UCSD-AML1 (cell line): ENCODE measurements around the gene C2CD2L.
"Not testable (repeated sequence)": the region's sequence is repeated elsewhere in the genome, so short reads cannot be mapped to it uniquely, and the experiment has no call there.

Source experiments
- DNase-seq: peaks from one replicate; lab custom pipeline; 2025; ENCODE audit not compliant: unreplicated experiment; lab: John Stamatoyannopoulos, UW

Gene C2CD2L

DNA sequence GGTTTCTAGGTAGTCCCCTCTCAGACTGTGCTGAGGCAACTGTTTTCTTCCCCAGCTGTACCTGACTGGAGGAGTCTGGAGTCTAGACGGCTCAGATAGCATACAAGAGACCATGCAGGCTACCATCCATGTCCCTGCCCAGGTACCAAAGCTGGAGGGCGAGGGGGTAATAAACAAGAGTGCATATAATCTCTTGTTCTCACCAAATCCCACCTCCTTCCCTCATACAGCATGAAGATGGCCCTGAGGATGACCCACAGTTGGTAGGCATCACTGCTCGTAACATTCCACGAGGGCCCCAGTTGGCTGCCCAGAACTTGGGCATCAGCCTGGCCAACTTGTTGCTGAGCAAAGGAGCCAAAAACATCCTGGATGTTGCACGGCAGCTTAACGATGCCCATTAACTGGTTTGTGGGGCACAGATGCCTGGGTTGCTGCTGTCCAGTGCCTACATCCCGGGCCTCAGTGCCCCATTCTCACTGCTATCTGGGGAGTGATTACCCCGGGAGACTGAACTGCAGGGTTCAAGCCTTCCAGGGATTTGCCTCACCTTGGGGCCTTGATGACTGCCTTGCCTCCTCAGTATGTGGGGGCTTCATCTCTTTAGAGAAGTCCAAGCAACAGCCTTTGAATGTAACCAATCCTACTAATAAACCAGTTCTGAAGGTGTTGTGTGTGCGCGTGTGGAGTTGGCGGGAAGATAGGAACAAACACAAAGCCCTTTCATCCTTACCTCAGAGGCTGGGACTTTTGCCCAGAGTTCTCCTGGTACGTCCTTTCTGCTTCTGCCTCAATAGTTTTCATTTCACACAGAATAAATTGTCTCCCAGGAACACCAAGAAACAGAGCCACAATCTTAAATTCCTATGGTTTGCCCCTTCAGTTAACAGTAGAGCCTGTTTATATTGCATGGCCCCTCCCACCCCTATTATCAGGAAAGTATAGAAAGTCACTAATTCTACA is 14.0 kb upstream of the C2CD2L start:
- no peak for DNase-seq

DNA sequence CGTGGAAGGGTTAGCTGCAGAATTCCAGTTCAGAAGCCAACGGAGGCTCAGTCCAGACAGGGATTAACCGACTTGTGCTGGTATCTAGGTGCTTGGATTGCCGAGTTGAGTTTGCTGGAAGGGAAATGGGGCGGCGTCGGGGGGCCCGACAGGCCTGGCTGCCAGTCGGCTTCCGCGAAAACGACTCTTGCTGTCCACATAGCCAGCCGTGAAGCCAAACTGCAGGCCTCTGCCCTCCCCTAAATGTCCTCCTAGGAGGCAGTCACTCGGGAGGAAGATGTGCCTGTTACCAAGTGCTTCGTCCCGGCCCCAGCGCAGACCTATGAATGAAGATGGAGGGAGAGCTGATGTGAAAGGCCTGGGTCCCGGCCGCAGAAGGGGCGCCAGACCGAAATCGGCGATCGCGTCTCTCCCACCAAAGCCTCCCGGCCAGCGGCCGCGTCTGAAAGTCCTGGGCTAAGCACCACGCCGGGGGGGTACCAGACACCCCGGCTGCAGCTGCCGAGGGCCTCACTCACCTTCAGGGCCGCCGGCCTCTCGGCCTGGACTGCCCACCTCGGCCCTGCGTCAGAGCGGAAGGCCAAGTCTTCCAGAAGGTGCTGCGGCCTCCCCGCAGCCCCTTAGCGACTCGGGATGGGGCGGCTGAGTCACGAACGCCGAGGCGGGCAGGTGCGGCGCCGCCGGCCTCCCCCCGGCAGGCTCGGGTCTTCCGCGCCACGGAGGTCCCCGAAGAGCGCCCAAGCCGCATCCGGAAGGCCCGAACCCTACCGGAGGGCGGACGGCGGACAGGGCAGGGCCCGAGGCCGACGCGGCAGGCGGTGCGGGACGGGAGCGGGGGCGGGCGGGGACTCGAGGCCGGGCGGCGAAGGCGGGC is 13.0 kb upstream of the C2CD2L start:
- DNase-seq: peak; percentile 60

DNA sequence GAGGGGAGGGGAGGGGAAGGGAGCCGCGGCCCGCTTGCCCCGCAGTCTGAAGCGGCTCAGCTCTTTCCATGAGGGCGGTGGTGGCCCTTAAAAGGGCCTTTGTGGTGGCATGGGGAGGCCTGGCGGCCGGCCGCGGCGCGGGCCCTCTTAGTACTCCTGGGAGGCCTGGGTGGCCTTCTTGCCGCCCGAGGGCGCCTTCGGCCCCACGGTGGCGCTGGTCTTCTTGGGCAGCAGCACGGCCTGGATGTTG is 12.4 kb upstream of the C2CD2L start:
- peak; percentile 85 for DNase-seq

DNA sequence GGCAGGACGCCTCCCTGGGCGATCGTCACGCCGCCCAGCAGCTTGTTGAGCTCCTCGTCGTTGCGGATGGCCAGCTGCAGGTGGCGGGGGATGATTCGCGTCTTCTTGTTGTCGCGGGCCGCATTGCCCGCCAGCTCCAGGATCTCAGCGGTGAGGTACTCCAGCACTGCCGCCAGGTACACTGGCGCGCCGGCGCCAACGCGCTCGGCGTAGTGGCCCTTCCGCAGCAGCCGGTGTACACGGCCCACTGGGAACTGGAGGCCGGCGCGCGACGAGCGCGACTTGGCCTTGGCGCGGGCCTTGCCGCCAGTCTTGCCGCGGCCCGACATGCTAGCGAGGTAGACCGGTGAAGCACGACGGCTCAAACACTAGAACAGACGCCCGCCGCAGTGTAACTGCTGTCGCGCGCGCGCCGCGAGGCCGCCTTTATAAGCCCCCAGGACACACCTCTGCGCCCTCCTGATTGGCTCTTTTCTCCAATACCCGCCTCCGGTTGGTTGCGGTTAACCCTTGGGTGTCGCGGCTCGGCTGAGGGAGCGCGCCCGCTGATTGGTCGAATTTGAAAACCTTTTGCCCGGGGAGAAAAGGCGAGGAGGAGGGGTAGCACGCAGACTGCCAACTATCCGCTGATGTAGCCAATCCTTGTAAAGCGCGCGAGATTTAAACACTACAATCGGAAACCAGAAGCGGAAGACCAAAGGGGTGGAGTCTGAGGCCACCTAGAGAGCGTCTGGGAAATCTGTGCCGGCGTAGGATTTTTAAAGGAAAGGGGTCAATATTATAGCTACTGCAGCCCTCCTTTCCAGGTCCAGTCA is 11.9 kb upstream of the C2CD2L start:
- peak; percentile 98 for DNase-seq

DNA sequence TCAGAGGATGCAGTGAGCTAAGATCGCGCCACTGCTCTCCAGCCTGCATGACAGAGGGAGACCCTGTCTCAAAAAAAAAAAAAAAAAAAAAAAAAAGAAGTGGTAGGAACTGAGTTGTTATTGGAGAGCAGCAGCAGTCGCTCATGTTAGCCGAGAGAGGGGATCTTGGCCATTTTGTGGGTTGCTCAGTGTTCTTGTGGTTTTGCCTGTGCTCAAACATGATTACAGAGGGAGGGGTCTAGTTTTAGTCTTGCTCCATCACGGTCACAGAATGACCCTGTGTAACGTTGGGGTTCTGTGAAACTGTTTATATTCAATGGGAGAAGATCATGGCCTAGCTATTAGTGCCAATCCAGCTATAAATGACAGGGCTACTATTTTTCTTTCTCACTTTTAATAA is 7.4 kb upstream of the C2CD2L start:
- DNase-seq: no peak

DNA sequence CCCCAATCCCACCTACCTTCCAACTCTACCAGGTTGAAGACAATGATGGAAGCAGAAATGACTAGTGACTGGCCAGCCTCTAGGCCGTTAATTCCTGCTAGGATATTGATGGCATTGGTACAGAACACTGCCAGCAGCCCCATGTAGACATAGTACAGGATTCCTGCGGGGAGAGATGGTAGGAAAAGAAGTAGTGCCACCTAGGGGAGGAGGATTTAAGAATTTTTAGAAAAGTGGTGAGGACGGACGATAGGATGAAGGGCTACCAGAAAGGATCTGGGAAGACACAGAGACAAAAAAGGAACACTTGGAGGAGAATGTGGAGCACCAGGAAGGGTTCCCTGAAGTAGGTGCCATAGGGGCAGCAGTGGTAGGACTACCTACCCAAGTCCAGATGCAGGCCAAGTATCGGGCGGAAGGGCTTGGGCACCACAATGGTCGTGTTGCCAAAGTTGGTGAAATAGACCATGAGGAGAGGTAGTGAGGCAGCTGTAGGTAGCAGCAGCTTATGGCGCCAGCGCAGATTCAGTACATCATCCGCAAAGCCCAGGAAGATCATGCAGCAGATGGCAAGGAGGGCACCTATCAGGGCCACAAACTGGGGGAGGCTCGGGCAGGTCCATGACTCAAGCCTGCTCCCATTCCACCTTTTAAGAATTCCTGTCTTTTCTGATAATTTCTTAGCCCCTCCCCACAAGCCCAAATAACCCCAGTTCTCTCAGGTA is 6.7 kb upstream of the C2CD2L start:
- DNase-seq: no peak

DNA sequence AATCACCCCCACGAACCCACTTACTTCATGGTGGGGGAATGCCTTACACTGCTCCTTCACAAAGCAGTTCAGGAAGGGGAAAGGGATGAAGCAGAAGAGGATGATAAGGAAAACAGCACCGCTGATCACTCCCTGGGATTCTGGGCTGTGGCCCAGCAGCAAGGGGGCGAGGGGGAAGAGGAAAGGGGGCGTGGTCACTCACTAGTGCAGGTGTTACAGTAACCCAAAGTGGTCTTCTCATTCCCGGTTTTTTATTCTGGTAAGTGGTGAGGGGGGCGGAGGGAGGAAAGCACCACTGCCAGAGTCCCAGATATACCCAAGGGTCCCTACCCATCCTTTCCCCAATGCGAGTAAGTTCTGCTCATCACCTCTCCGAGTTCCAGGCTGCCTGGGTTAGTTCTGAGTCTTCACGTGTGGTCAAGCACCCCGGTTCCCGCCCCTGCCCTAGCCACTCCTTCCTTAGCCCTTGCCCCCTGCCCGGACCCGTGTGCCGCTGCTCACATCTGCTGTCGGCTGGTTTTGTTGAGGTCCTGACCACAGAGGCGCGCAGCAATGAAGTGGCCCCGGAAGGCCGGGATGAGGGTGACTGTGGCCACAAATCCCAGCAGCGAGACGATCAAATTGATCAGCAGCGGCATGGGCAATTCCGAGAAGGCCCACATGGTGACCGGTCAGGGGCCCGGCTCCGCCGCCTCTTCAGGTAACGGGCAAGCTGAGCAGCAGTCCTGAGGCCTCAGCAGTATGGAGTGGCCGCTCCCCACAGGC is 6.0 kb upstream of the C2CD2L start:
- DNase-seq: peak; percentile 65

DNA sequence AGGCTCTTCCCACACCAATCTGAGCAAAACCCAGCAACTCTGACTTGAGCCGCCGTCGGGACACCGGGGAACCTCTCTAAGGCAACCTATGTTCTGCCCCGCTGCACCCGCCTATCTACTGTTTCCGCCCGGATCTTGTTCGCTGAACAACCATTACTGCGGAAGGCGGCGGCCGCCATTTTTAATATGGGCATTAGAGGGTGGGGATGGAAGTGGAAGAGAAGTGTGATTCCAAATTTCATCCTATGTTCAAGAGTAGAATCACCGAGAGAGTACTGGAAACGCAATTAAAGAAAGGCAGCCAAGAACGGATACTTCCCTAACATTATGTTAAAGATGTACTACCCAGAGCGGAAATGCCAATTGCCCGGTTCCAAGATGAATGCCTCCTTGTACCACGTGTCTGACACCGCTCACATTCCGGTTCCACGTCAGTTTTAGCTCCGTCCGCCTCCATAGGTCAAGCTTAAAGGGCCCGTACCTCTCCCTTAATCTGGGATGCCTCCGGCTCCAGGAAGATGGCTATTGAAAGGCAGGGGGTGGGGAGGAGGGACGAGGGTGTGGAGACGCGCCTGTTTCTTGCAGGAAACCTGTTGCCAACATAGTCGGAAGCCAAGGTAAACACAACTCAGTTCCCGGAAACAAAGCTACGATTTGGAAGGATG is 5.3 kb upstream of the C2CD2L start, which contains the start of gene DPAGT1:
TSS of gene DPAGT1 (minus strand) at position 95 of the 665 bp plus-strand sequence. CDS start 198 bp downstream, outside the sequence.
- peak; percentile 85 for DNase-seq

DNA sequence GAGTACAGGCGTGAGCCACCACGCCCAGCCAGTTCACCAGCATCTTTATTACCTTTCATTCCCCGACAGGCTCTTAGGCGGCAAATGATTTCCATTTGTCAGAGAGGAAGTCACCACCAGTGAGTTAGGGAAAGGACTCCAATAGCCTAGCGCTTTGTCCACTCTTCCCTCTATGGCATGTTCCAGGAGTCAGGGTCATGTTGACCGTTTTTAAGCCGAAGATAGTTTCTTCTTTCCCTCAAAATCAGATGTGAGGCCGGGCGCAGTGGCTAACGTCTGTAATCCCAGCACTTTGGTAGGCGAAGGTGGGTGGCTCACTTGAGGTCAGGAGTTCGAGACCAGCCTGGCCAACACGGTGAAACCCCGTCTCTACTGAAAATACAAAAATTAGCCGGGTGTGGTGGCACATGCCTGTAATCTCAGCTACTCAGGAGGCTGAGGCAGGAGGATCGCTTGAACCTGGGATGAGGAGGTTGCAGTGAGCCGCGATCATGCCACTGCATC is 3.9 kb upstream of the C2CD2L start:
- DNase-seq: not testable (repeated sequence)

DNA sequence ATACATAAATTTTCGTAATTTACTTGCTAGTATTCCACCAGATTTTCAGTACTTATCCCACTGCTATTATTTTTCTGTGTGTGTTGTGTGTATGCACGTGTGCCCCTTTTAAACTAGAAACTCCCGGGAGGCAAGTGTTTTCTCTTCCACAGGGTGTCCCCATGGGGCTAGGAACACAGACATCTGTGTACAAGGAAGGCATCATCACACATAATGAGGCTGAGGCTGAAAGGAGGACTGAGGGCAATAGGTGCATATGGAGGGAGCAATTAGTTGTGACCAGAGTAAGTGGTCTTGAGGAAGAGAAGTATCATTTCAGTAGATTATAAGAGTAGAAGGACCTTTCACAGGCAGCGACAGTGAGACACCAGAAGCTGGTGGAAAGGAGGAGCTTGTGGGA is 3.4 kb upstream of the C2CD2L start:
- no peak for DNase-seq

DNA sequence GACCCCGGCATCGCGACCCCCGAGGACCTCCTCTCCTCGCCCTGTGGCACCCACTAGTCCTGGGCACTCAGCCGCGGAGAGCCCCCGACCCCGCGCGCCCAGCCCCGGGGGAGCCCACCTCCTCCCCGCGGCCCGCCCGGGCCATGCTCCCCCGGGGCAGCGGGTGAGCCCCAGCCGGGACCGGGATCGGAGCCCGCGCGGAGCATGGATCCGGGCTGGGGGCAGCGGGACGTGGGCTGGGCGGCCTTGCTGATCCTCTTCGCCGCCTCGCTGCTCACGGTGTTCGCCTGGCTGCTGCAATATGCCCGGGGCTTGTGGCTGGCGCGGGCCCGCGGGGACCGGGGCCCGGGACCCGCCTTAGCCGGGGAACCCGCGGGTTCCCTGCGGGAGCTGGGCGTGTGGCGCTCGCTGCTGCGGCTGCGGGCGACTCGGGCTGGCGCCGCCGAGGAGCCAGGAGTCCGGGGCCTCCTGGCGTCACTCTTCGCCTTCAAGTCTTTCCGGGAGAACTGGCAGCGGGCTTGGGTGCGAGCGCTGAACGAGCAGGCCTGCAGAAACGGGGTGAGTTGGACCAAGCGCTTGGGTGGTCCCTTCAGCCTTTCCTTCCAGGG is 498 bp downstream of the C2CD2L start:
- no peak for DNase-seq

DNA sequence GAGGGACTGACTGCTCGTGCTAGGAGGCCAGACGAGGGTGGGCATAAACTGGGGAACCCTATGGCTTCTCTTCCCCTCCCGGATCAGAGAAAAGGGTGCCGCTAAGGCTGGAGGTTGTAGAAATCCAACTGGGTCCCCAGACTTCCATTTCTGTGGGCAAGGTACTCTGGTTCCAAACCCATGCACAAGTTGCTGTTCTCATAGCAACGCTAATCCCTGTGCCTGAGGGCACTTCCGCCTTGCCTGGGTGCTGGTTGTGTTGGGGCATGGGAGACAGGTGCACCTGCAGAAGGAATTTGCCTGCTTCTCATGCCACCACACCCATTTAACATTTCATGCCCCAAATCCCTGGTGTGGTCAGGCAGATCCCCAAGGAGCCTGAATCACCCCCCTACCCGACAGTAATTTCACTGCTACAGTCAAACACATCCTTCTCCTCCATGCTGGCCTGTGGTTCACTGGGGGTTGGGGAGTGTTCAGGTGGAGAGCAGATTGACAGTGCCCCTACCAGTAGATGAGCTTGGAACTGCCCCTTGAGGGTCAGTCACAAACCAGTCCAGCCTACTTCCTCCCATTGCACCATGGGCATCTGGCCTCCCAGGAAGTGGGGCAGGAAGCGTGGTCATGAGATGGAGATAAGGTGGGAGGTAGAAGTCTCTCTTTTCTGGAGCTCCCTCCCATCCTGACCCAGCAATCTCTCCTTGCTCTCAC is 1.2 kb downstream of the C2CD2L start:
- peak; percentile 58 for DNase-seq

DNA sequence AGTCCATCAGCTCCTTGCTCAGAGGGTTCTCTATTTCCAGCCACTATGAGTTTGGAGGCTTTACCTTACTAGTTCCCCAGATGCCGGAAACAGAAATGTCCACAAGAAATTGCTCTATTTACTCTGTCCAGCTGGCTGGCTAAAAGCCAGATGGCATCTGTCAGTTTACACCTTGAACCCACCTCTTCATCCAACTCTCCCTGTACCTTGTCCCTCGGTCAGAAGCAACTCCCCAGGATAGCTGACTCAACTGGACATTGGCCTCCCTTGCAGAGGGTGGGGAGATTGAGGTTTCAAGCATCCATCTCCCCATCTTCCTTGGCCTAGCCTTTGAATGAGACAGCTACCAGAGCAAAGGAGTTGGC is 1.7 kb downstream of the C2CD2L start:
- no peak for DNase-seq

DNA sequence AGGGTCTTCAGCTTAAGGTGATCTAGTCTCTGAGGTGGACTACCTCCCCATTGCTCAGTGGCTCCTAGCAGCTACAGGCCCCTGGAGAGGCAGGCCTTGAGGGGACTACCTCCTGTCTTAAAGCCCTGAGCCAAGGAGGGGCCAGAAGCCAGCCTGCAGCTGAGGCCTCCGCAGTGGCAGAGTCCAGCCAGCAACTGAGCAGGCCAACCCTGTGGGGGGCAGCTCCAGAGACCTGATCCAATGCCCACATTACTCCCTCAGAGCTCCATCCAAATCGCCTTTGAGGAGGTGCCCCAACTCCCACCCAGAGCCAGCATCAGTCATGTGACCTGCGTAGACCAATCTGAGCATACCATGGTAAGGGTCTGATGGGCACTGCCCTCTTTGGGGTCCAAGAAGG is 2.7 kb downstream of the C2CD2L start:
- no peak for DNase-seq

DNA sequence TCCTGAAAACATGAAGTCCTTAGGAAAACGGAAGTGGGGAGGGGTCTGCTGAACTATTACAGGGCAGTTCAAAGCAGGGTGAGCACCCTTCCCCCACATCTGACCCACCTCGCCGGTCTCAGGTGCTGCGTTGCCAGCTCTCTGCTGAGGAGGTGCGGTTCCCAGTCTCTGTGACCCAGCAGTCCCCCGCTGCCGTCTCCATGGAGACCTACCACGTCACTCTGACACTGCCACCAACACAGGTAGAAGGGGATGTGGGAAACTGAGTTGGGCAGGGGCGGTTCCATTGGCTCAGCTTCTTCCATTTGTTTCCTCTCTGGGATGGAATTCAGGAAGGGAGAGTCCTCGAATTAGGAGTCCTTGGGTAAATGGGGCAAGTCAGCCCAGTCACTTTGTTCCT is 3.3 kb downstream of the C2CD2L start:
- no peak for DNase-seq

DNA sequence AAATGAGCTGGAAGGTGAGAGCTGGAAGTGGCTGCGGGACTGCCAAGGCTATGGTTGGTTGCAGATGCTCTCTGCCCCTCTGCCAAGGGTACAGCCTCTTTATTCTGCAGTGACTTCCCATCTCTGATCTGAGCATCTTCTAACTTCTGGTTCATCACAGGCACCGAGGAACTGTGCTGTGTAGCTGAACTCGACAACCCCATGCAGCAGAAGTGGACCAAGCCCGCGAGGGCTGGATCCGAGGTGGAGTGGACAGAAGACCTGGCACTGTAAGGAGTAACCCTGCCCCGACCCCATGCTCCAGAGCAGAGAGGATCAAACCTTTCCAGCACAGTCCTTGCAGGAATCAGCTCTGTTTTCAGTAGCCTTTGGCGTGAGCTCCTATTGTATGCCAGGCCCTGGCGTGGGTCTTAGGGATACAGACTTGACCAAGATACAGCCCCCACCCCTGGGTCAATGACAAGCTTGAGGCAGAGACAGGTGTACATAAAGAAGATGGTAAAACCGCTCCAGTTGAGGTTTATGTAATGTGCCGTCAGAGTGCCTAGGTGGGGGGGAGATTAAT is 4.3 kb downstream of the C2CD2L start:
- no peak for DNase-seq

DNA sequence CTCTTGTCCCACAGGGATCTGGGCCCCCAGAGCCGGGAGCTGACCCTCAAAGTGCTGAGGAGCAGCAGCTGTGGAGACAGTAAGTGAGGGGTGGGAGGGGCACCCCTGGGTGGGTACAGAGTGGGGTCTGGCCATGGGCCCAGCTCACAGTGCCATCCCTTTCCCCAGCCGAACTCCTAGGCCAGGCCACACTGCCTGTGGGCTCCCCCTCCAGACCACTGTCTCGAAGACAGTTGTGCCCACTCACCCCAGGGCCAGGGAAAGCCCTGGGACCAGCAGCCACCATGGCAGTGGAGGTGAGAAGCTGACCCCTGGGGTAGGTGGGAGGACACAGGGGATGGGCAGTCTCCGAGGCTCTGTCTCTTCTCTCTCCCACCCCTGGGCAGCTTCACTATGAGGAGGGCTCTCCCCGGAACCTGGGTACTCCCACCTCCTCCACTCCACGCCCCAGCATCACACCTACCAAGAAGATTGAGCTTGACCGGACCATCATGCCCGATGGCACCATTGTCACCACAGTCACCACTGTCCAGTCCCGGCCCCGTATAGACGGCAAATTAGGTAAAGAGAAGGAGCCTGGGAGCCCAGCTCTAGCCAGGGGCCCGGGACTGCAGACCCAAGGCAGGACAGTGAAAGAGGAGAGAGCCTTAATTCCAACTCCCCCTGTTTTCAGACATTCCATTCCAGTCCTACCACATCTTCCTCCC is 5.3 kb downstream of the C2CD2L start:
- DNase-seq: no peak
